ENCODE data around the gene FAM117A. TPM values are rescaled to one million over a fixed set of nuclear protein-coding genes. Genes with fewer than 3 reads are reported as not detected.

FAM117A gene
- polyA plus RNA-seq, 1 experiment, result 2.5 TPM

- no peak for DNase-seq (ENCODE audit: low read depth, low spot score)
- CTCF ChIA-PET, result no interaction called here
- no peaks in the 10 kb centered on the region for H3K9me3 ChIP-seq (ENCODE audit: control insufficient read depth, insufficient read depth, low read length)
- no peak overlapping the region for H3K27ac ChIP-seq (ENCODE audit: low read depth, low read length)
- H3K4me3 ChIP-seq (ENCODE audit: low read depth, low read length), result no peak overlapping the region
- peaks cover 8% of the 10 kb centered on the region for H3K27me3 ChIP-seq (ENCODE audit: control insufficient read depth, insufficient read depth, low read length)
- POLR2A ChIA-PET, result no interaction called here
- no peak for TF ChIP-seq CTCF (IDR thresholded peaks at IDR 0.05; ENCODE audit: low read depth, low read length)
Measured at GRCh38 chr17:49745175-49746139, 18.5 kb downstream of the FAM117A start.

- Histone ChIP-seq H3K4me3 (ENCODE audit: low read depth, low read length) (no peak overlapping the region), H3K27ac (ENCODE audit: low read depth, low read length) (no peak overlapping the region), H3K27me3 (ENCODE audit: control insufficient read depth, insufficient read depth, low read length) (peaks cover 9% of the 10 kb centered on the region), H3K9me3 (ENCODE audit: control insufficient read depth, insufficient read depth, low read length) (no peaks in the 10 kb centered on the region)
- ChIA-PET POLR2A (interaction anchor here (0.6 kb wide), 1 partner anchor 35 kb away, joined by 3 read pairs; no protein-coding TSS in a partner anchor), CTCF (interaction anchor here (1.0 kb wide), 1 partner anchor 34 kb away, joined by 4 read pairs; no protein-coding TSS in a partner anchor)
- no peak for DNase-seq (ENCODE audit: low read depth, low spot score)
- TF ChIP-seq CTCF (IDR thresholded peaks at IDR 0.05; ENCODE audit: low read depth, low read length), result no peak
Measured at GRCh38 chr17:49742166-49742638, 21.7 kb downstream of the FAM117A start.

GRCh38 chr17:49741692-49742076 lies 22.2 kb downstream of the FAM117A start:
- no peak overlapping the region for H3K4me3 ChIP-seq (ENCODE audit: low read depth, low read length)
- no peak for DNase-seq (ENCODE audit: low read depth, low spot score)
- no peak overlapping the region for H3K27ac ChIP-seq (ENCODE audit: low read depth, low read length)
- CTCF ChIA-PET, result no interaction called here
- peaks cover 5% of the 10 kb centered on the region for H3K27me3 ChIP-seq (ENCODE audit: control insufficient read depth, insufficient read depth, low read length)
- no peak for TF ChIP-seq CTCF (IDR thresholded peaks at IDR 0.05; ENCODE audit: low read depth, low read length)
- POLR2A ChIA-PET, result no interaction called here
- H3K9me3 ChIP-seq (ENCODE audit: control insufficient read depth, insufficient read depth, low read length), result no peaks in the 10 kb centered on the region

GRCh38 chr17:49741009-49741691 lies 22.8 kb downstream of the FAM117A start:
- POLR2A ChIA-PET, result no interaction called here
- no peak overlapping the region for H3K27ac ChIP-seq (ENCODE audit: low read depth, low read length)
- no peak for TF ChIP-seq CTCF (IDR thresholded peaks at IDR 0.05; ENCODE audit: low read depth, low read length)
- H3K4me3 ChIP-seq (ENCODE audit: low read depth, low read length), result no peak overlapping the region
- H3K27me3 ChIP-seq (ENCODE audit: control insufficient read depth, insufficient read depth, low read length), result peaks cover 5% of the 10 kb centered on the region
- CTCF ChIA-PET, result no interaction called here
- H3K9me3 ChIP-seq (ENCODE audit: control insufficient read depth, insufficient read depth, low read length), result no peaks in the 10 kb centered on the region
- no peak for DNase-seq (ENCODE audit: low read depth, low spot score)
